ENCODE results near the gene TIMP3.

TIMP3 gene

GRCh38 chr22:32887324-32887980 is 85.9 kb downstream of the TIMP3 start:
- in situ Hi-C loops (cut with HindIII; ENCODE audit: low pct_ligation_motif_present, low pct_unique_long_range_greater_than_20kb, low sequenced_read_pairs) = no loop called here
- no peak for DNase-seq

DNA sequence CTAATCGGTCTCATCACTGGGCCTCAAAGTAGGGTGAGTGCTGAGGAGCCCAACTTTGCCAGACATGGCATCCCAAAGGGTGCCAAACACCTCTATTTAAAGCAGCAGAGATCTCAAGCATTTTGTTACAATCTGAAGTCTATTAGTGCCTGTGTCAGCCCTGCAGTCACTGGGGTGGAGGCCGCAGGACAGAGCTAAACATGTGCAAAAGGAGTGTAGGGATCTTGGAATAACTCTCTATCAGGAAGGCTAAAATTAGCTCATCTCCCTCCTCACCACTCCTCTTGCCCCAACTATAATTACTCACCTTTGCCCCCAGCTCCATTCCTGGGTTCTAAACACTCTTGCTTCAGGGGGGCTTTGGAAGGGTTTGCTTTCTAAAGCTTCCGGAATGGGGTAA is 87.5 kb downstream of the TIMP3 start:
- in situ Hi-C loops (cut with HindIII; ENCODE audit: low pct_ligation_motif_present, low pct_unique_long_range_greater_than_20kb, low sequenced_read_pairs) = no loop called here
- no peak for DNase-seq

GRCh38 chr22:32896891-32897290 is 95.4 kb downstream of the TIMP3 start:
- in situ Hi-C loops (cut with HindIII; ENCODE audit: low pct_ligation_motif_present, low pct_unique_long_range_greater_than_20kb, low sequenced_read_pairs) = no loop called here
- no peak for DNase-seq

- DNase-seq = no peak
- in situ Hi-C loops (cut with HindIII; ENCODE audit: low pct_ligation_motif_present, low pct_unique_long_range_greater_than_20kb, low sequenced_read_pairs) = no loop called here
Measured at GRCh38 chr22:32897400-32897799, 95.9 kb downstream of the TIMP3 start.

GRCh38 chr22:32900886-32901635 is 99.6 kb downstream of the TIMP3 start:
- DNase-seq = no peak
- in situ Hi-C loops (cut with HindIII; ENCODE audit: low pct_ligation_motif_present, low pct_unique_long_range_greater_than_20kb, low sequenced_read_pairs) = no loop called here

DNA sequence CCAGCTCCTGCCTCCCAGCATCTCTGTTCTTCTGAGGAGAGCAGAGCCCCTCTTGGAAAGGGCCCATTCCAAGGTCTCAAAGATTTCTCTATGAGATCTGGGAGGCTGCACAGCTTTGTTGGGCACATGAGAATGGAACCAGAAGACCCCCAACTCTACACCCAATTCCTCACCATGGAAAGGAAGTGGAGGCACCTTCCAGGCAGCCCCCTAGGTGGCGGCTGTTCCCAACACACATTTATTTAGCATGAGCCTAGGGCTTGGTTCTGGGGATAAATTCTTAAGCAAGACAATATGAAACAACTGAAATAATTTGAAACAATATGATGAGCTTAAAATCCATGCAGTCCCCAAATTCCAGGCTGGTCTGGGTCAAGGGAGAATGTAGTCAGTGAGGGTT is 100.4 kb downstream of the TIMP3 start:
- in situ Hi-C loops (cut with HindIII; ENCODE audit: low pct_ligation_motif_present, low pct_unique_long_range_greater_than_20kb, low sequenced_read_pairs) = no loop called here
- DNase-seq = no peak

- in situ Hi-C loops (cut with HindIII; ENCODE audit: low pct_ligation_motif_present, low pct_unique_long_range_greater_than_20kb, low sequenced_read_pairs) = no loop called here
- no peak for DNase-seq
Measured at GRCh38 chr22:32903507-32903906, 102.0 kb downstream of the TIMP3 start.

DNA sequence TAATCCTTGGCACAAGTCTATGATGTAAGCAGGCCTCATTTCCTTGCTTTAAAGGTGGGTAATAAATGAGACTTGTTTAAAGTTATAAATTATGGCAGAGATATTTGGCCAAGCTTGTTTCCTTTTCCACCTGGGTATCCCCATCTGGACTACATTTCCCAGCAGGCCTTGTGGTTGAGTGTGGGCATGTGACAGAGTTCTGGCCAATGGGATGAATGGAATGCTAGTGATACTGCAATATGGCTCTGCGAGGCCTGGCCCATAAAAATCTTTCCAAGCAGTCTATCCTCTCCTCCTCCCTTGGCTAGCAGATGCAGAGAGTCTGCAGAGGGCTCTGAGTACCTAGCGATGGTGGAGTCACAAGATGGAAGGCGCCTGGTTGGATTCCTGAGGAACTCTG is 102.5 kb downstream of the TIMP3 start:
- in situ Hi-C loops (cut with HindIII; ENCODE audit: low pct_ligation_motif_present, low pct_unique_long_range_greater_than_20kb, low sequenced_read_pairs) = no loop called here
- peak; percentile 14 for DNase-seq

- no peak for DNase-seq
- in situ Hi-C loops (cut with HindIII; ENCODE audit: low pct_ligation_motif_present, low pct_unique_long_range_greater_than_20kb, low sequenced_read_pairs) = no loop called here
Measured at GRCh38 chr22:32905400-32905799, 103.9 kb downstream of the TIMP3 start.

DNA sequence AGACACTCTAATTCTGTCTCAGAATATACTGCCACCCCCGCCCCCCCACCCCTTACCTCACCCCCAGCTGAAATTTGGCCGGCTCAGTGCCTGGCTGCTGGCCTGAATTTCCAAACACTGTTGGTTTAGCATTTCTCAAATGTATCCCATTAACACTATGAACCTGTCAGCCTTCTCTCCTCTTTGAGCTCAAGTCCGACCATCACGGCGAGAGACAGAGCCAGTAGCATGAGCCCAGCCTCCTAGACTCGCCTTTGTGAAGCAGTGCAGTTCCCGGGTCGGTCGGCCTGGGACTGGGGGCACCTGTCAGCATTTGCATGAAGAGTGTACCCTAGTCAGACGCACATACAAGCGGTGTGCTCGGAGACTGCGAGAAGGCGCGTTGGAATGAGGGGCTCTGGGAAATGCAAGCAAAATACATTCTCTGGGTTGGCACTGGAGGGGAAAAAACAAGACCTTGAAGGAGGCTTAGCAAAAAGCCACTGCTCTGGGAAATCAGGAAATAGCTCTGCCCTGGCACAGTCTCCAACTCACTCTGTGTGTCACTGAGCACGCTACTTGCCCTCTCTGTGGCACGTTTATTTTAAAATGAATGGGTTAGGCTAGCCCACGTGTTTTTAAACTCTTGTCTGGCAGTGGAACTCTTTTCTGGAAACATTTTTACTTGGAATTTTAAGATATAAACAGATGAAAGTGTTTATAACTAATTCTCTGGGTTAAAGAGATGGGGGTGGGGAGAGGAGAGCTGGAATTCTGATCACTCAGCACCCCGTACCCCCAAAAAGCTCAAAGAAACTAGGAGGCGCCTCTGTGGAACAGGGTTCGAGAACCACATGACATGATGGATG is 108.3 kb downstream of the TIMP3 start:
- in situ Hi-C loops (cut with HindIII; ENCODE audit: low pct_ligation_motif_present, low pct_unique_long_range_greater_than_20kb, low sequenced_read_pairs) = no loop called here
- DNase-seq = no peak

DNA sequence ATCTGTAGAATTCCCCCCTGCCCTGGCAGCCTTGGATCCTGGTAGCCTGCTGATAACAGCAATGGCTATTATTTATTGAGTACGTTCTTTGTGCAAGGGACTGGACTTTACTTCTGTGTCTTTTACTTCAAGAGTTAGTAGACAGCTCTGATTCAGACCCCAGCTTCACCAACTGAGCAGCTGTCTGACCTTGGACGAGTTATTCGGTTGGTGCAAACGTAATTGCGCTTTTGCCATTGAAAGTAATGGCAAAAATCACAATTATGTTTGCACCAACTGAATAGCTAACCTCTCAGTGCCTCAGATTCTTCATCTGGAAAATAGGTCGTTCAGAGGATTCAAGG is 108.9 kb downstream of the TIMP3 start:
- in situ Hi-C loops (cut with HindIII; ENCODE audit: low pct_ligation_motif_present, low pct_unique_long_range_greater_than_20kb, low sequenced_read_pairs) = no loop called here
- no peak for DNase-seq

- in situ Hi-C loops (cut with HindIII; ENCODE audit: low pct_ligation_motif_present, low pct_unique_long_range_greater_than_20kb, low sequenced_read_pairs) = no loop called here
- no peak for DNase-seq
Measured at GRCh38 chr22:32911503-32911902, 110.0 kb downstream of the TIMP3 start.

Measured in ACHN (cell line).